Measurements from ENCODE around the gene CCDC192. TPM values are rescaled to one million over a fixed set of nuclear protein-coding genes. Genes with fewer than 3 reads are reported as not detected.
A peak's percentile ranks its signal among the peaks of the same experiment; 100 is the strongest.

CCDC192 gene
- total RNA-seq, 1 donor from 2014 or later, result not detected

GRCh38 chr5:127694518-127695171 lies 8.5 kb upstream of the CCDC192 start:
- H3K9me3 Mint-ChIP-seq (ENCODE audit: low read depth), result no peaks in the 10 kb centered on the region
- no peak overlapping the region for H3K27ac Mint-ChIP-seq (ENCODE audit: unreplicated experiment)
- H3K27me3 Mint-ChIP-seq (ENCODE audit: low read depth), result no peaks in the 10 kb centered on the region
- no peaks in the 10 kb centered on the region for H3K36me3 Mint-ChIP-seq (ENCODE audit: low read depth)
- TF ChIP-seq, protein P1, sequence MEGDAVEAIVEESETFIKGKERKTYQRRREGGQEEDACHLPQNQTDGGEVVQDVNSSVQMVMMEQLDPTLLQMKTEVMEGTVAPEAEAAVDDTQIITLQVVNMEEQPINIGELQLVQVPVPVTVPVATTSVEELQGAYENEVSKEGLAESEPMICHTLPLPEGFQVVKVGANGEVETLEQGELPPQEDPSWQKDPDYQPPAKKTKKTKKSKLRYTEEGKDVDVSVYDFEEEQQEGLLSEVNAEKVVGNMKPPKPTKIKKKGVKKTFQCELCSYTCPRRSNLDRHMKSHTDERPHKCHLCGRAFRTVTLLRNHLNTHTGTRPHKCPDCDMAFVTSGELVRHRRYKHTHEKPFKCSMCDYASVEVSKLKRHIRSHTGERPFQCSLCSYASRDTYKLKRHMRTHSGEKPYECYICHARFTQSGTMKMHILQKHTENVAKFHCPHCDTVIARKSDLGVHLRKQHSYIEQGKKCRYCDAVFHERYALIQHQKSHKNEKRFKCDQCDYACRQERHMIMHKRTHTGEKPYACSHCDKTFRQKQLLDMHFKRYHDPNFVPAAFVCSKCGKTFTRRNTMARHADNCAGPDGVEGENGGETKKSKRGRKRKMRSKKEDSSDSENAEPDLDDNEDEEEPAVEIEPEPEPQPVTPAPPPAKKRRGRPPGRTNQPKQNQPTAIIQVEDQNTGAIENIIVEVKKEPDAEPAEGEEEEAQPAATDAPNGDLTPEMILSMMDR (IDR thresholded peaks at IDR 0.05), result no peak
- H3K4me1 Mint-ChIP-seq (ENCODE audit: low read depth), result peaks cover 18% of the 10 kb centered on the region
- no peak overlapping the region for H3K4me3 Mint-ChIP-seq (ENCODE audit: unreplicated experiment)
- DNase-seq (ENCODE audit: low spot score), result no peak

GRCh38 chr5:127695346-127695745 lies 7.8 kb upstream of the CCDC192 start:
- H3K36me3 Mint-ChIP-seq (ENCODE audit: low read depth), result no peaks in the 10 kb centered on the region
- TF ChIP-seq, protein P1 (IDR thresholded peaks at IDR 0.05), result no peak
- no peaks in the 10 kb centered on the region for H3K27me3 Mint-ChIP-seq (ENCODE audit: low read depth)
- no peak overlapping the region for H3K4me3 Mint-ChIP-seq (ENCODE audit: unreplicated experiment)
- no peak for DNase-seq (ENCODE audit: low spot score)
- H3K4me1 Mint-ChIP-seq (ENCODE audit: low read depth), result peaks cover 18% of the 10 kb centered on the region
- H3K27ac Mint-ChIP-seq (ENCODE audit: unreplicated experiment), result no peak overlapping the region
- no peaks in the 10 kb centered on the region for H3K9me3 Mint-ChIP-seq (ENCODE audit: low read depth)

GRCh38 chr5:127696683-127697082 lies 6.5 kb upstream of the CCDC192 start:
- no peak for DNase-seq (ENCODE audit: low spot score)
- H3K4me3 Mint-ChIP-seq (ENCODE audit: unreplicated experiment), result no peak overlapping the region

GRCh38 chr5:127697894-127698600 lies 5.1 kb upstream of the CCDC192 start:
- no peaks in the 10 kb centered on the region for H3K27me3 Mint-ChIP-seq (ENCODE audit: low read depth)
- H3K4me3 Mint-ChIP-seq (ENCODE audit: unreplicated experiment), result no peak overlapping the region
- no peak for DNase-seq (ENCODE audit: low spot score)
- H3K27ac Mint-ChIP-seq (ENCODE audit: unreplicated experiment), result no peak overlapping the region
- no peaks in the 10 kb centered on the region for H3K36me3 Mint-ChIP-seq (ENCODE audit: low read depth)
- TF ChIP-seq, protein P1 (IDR thresholded peaks at IDR 0.05), result no peak
- H3K9me3 Mint-ChIP-seq (ENCODE audit: low read depth), result no peaks in the 10 kb centered on the region
- peaks cover 18% of the 10 kb centered on the region for H3K4me1 Mint-ChIP-seq (ENCODE audit: low read depth)

More at GRCh38 chr5:127696683-127697082, 6.5 kb upstream of the CCDC192 start:
- Mint-ChIP-seq H3K27ac (ENCODE audit: unreplicated experiment) (peak overlapping the region; percentile 64), H3K4me1 (ENCODE audit: low read depth) (peaks cover 18% of the 10 kb centered on the region), H3K36me3 (ENCODE audit: low read depth) (no peaks in the 10 kb centered on the region), H3K27me3 (ENCODE audit: low read depth) (no peaks in the 10 kb centered on the region), H3K9me3 (ENCODE audit: low read depth) (no peaks in the 10 kb centered on the region)
- TF ChIP-seq, protein P1 (IDR thresholded peaks at IDR 0.05), result no peak

DNA sequence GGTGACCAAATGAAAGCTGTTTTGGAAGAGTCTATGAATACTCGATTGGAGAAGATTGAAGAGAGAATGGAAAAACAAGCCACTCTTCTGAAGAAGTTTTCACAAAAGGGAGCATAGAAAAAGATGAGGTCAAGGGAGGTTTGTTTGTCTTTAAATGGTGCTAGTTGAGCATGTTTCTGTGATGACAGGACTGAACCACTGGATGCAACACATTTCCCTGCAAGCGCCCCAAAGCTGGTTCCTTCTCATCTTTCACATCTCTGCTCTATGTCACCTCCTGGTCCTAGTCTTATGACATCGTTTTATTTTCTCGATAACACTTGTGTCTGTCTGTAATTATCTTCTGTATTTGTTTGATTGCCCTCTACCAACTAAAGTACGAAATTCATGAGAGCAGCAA lies 3.8 kb upstream of the CCDC192 start:
- no peak for DNase-seq (ENCODE audit: low spot score)
- no peak overlapping the region for H3K4me3 Mint-ChIP-seq (ENCODE audit: unreplicated experiment)
- H3K36me3 Mint-ChIP-seq (ENCODE audit: low read depth), result no peaks in the 10 kb centered on the region
- H3K9me3 Mint-ChIP-seq (ENCODE audit: low read depth), result no peaks in the 10 kb centered on the region
- H3K27ac Mint-ChIP-seq (ENCODE audit: unreplicated experiment), result no peak overlapping the region
- H3K27me3 Mint-ChIP-seq (ENCODE audit: low read depth), result no peaks in the 10 kb centered on the region
- TF ChIP-seq, protein P1 (IDR thresholded peaks at IDR 0.05), result no peak
- H3K4me1 Mint-ChIP-seq (ENCODE audit: low read depth), result peaks cover 18% of the 10 kb centered on the region

Data from chondrocyte (in vitro differentiated cells).